GM19328 (cell line): ENCODE results near the gene ZFR2.
"Not testable (repeated sequence)": the region's sequence is repeated elsewhere in the genome, so short reads cannot be mapped to it uniquely, and the experiment has no call there.

ENCODE experiments used
- ATAC-seq: cut with Tn5 transposase; IDR thresholded peaks from one replicate; pipeline ENCODE4 v1.9.1; 2021; ENCODE audit warnings: mild to moderate bottlenecking, moderate library complexity; ENCODE audit not compliant: unreplicated experiment

ZFR2 gene

GRCh38 chr19:3774621-3775373 lies 94.0 kb downstream of the ZFR2 start:
- no peak for ATAC-seq

- ATAC-seq, result no peak
Measured at GRCh38 chr19:3773814-3774515, 94.9 kb downstream of the ZFR2 start.

- no peak for ATAC-seq
Measured at GRCh38 chr19:3771906-3772455, 96.9 kb downstream of the ZFR2 start, which contains the start of gene RAX2. Gene RAX2, minus strand, starts transcription at chr19:3772228. Its CDS starts 486 bp downstream, at chr19:3771742.

- ATAC-seq, result no peak
Measured at GRCh38 chr19:3771000-3771905, 97.6 kb downstream of the ZFR2 start.

GRCh38 chr19:3770136-3770999 lies 98.5 kb downstream of the ZFR2 start:
- no peak for ATAC-seq

- ATAC-seq, result no peak
Measured at GRCh38 chr19:3769494-3769893, 99.3 kb downstream of the ZFR2 start.

GRCh38 chr19:3768748-3769099 lies 100.1 kb downstream of the ZFR2 start:
- ATAC-seq, result no peak

- ATAC-seq, result no peak
Measured at GRCh38 chr19:3768015-3768747, 100.7 kb downstream of the ZFR2 start.

- no peak for ATAC-seq
Measured at GRCh38 chr19:3767050-3767449, 101.8 kb downstream of the ZFR2 start.

- no peak for ATAC-seq
Measured at GRCh38 chr19:3766520-3766919, 102.3 kb downstream of the ZFR2 start.

- not testable (repeated sequence) for ATAC-seq
Measured at GRCh38 chr19:3765757-3766156, 103.1 kb downstream of the ZFR2 start.

GRCh38 chr19:3765121-3765520 lies 103.7 kb downstream of the ZFR2 start:
- no peak for ATAC-seq

- peak; percentile 80 for ATAC-seq
Measured at GRCh38 chr19:3762501-3763459, 106.1 kb downstream of the ZFR2 start, which contains the start of gene MRPL54. Gene MRPL54, plus strand, starts transcription at chr19:3762682. Its CDS starts 19 bp downstream, at chr19:3762701.

GRCh38 chr19:3762130-3762473 lies 106.7 kb downstream of the ZFR2 start:
- no peak for ATAC-seq

- ATAC-seq, result no peak
Measured at GRCh38 chr19:3761382-3762129, 107.3 kb downstream of the ZFR2 start, which contains the start of gene APBA3. Gene APBA3, minus strand, starts transcription at chr19:3761692. Its CDS starts 1,428 bp downstream, at chr19:3760264.

- ATAC-seq, result no peak
Measured at GRCh38 chr19:3760871-3761361, 107.9 kb downstream of the ZFR2 start.
